Measurements from ENCODE around the gene NEMF. TPM values are rescaled to one million over a fixed set of nuclear protein-coding genes. Genes with fewer than 3 reads are reported as not detected.
A peak's percentile ranks its signal among the peaks of the same experiment; 100 is the strongest.

Gene NEMF
- total RNA-seq, 4 donors from 2014 or later, result 43.6 to 91.3 (median 68.6) TPM

- no peaks in the 10 kb centered on the region for H3K27me3 ChIP-seq
- peaks cover 0 to 26% (median 0%) of the 10 kb centered on the region in 3 donors for H3K4me1 ChIP-seq
- no peak overlapping the region for H3K27ac ChIP-seq
- 85 to 90% methylated on average over 5 to 6 of the region's 6 CpGs for WGBS, 2 donors (ENCODE audit: low coverage in 1 of 2)
- no peaks in the 10 kb centered on the region for H3K36me3 ChIP-seq
- TF ChIP-seq EP300 (IDR thresholded peaks at IDR 0.05) (no peak), POLR2AphosphoS5 (IDR thresholded peaks at IDR 0.05) (no peak)
- H3K9me3 ChIP-seq, result no peaks in the 10 kb centered on the region
- ATAC-seq, result no peak
- H3K4me3 ChIP-seq, result no peak overlapping the region
Observed at GRCh38 chr14:49857427-49858003, 4.9 kb upstream of the NEMF start.

GRCh38 chr14:49853572-49854375 is 1.2 kb upstream of the NEMF start:
- H3K27me3 ChIP-seq, result no peaks in the 10 kb centered on the region
- H3K4me1 ChIP-seq, result peaks cover 0 to 44% (median 8%) of the 10 kb centered on the region in 3 donors
- peak; percentile 54 for ATAC-seq
- H3K27ac ChIP-seq, result peak overlapping the region in 2 of 4 donors; percentile 93 to 97
- H3K9me3 ChIP-seq, result no peaks in the 10 kb centered on the region
- TF ChIP-seq POLR2AphosphoS5 (IDR thresholded peaks at IDR 0.05), result no peak
- TF ChIP-seq CTCF (IDR thresholded peaks at IDR 0.05), result peak; percentile 69 to 87 (median 84)
- TF ChIP-seq EP300 (IDR thresholded peaks at IDR 0.05), result no peak
- TF ChIP-seq POLR2A (IDR thresholded peaks at IDR 0.05), result no peak
- peak overlapping the region; percentile 62 to 81 for H3K4me3 ChIP-seq
- 17 to 43% methylated on average over 2 to 7 of the region's 27 CpGs for WGBS, 2 donors (ENCODE audit: low coverage in 1 of 2)
- peaks cover 0 to 19% of the 10 kb centered on the region in 2 donors for H3K36me3 ChIP-seq

- H3K27ac ChIP-seq, result peak overlapping the region; percentile 82 to 97 (median 89)
- H3K4me1 ChIP-seq, result peaks cover 0 to 49% (median 8%) of the 10 kb centered on the region in 3 donors
- TF ChIP-seq CTCF (IDR thresholded peaks at IDR 0.05) (no peak), POLR2AphosphoS5 (IDR thresholded peaks at IDR 0.05) (no peak), POLR2A (IDR thresholded peaks at IDR 0.05) (no peak), EP300 (IDR thresholded peaks at IDR 0.05) (no peak)
- no peak for ATAC-seq
- 1 to 2% methylated on average over 10 to 12 of the region's 14 CpGs for WGBS, 2 donors (ENCODE audit: low coverage in 1 of 2)
- no peaks in the 10 kb centered on the region for H3K9me3 ChIP-seq
- no peaks in the 10 kb centered on the region for H3K27me3 ChIP-seq
- peaks cover 0 to 20% of the 10 kb centered on the region in 2 donors for H3K36me3 ChIP-seq
- peak overlapping the region; percentile 62 to 81 for H3K4me3 ChIP-seq
Observed at GRCh38 chr14:49853158-49853477, 530 bp upstream of the NEMF start.

- no peak for ATAC-seq
- Histone ChIP-seq H3K27ac (peak overlapping the region; percentile 82 to 97 (median 89)), H3K4me1 (peaks cover 0 to 51% (median 8%) of the 10 kb centered on the region in 3 donors), H3K4me3 (peak overlapping the region; percentile 62 to 81), H3K27me3 (no peaks in the 10 kb centered on the region), H3K9me3 (no peaks in the 10 kb centered on the region), H3K36me3 (peaks cover 0 to 33% of the 10 kb centered on the region in 2 donors)
- TF ChIP-seq POLR2AphosphoS5 (IDR thresholded peaks at IDR 0.05) (no peak), POLR2A (IDR thresholded peaks at IDR 0.05) (no peak), CTCF (IDR thresholded peaks at IDR 0.05) (no peak), EP300 (IDR thresholded peaks at IDR 0.05) (no peak)
- 2 to 5% methylated on average over 7 of the region's 7 CpGs for WGBS, 2 donors (ENCODE audit: low coverage in 1 of 2)
Observed at GRCh38 chr14:49851813-49852212, 775 bp downstream of the NEMF start.

GRCh38 chr14:49849213-49849847 is 3.3 kb downstream of the NEMF start:
- Histone ChIP-seq H3K4me1 (peaks cover 0 to 51% (median 8%) of the 10 kb centered on the region in 3 donors), H3K27ac (no peak overlapping the region), H3K9me3 (no peaks in the 10 kb centered on the region), H3K4me3 (no peak overlapping the region), H3K36me3 (peaks cover 3 to 58% of the 10 kb centered on the region in 2 donors), H3K27me3 (no peaks in the 10 kb centered on the region)
- no peak for ATAC-seq
- no peak for TF ChIP-seq CTCF (IDR thresholded peaks at IDR 0.05)
- no peak for TF ChIP-seq POLR2A (IDR thresholded peaks at IDR 0.05)
- TF ChIP-seq EP300 (IDR thresholded peaks at IDR 0.05), result no peak
- TF ChIP-seq POLR2AphosphoS5 (IDR thresholded peaks at IDR 0.05), result no peak
- 70 to 88% methylated on average over 1 of the region's 1 CpG for WGBS, 2 donors (ENCODE audit: low coverage in 1 of 2)

All from gastroesophageal sphincter (tissue), 4 donors.